Keratinocyte (primary cell): ENCODE data around the gene GABRG1. TPM values are rescaled to one million over a fixed set of nuclear protein-coding genes. Genes with fewer than 3 reads are reported as not detected.

Source experiments
- DNase-seq: peaks from one replicate; pipeline ENCODE4 v3.0.0-alpha.2; 2011; ENCODE audit warnings: low read depth, missing footprints, low spot score
- FAIRE-seq: peaks from 2 replicates; lab custom pipeline; 2011; peaks lifted over from hg19 to GRCh38; lab: Jason Lieb, UNC
- H2AFZ ChIP-seq: 2 replicates; pipeline ENCODE4 v1.6.0; 2012; ENCODE audit warnings: low read length, control low read depth, inconsistent platforms; ENCODE audit not compliant: control insufficient read depth
- H3K27ac ChIP-seq: 2 replicates; pipeline ENCODE4 v1.5.1; 2011; ENCODE audit warnings: low read length; ENCODE audit not compliant: control insufficient read depth, insufficient read depth
- H3K27me3 ChIP-seq: 3 replicates; pipeline ENCODE4 v1.6.0; 2011; ENCODE audit warnings: low read length; ENCODE audit not compliant: control insufficient read depth, insufficient read depth; ENCODE audit errors: extremely low read depth
- H3K36me3 ChIP-seq, 2 experiments: 2 replicates in 1 of 2; 3 replicates in 1 of 2; pipeline ENCODE4 v1.5.1; 2011; ENCODE audit warnings: low read length in 2 of 2, mild to moderate bottlenecking in 1 of 2; ENCODE audit not compliant: control insufficient read depth in 2 of 2, insufficient read depth in 2 of 2; ENCODE audit errors: extremely low read depth in 1 of 2
- H3K4me1 ChIP-seq: 3 replicates; pipeline ENCODE4 v1.5.1; 2011; ENCODE audit warnings: low read length; ENCODE audit not compliant: control insufficient read depth, insufficient read depth; ENCODE audit errors: extremely low read depth
- H3K4me2 ChIP-seq: 3 replicates; pipeline ENCODE4 v1.6.0; 2011; ENCODE audit warnings: low read depth, low read length; ENCODE audit not compliant: control insufficient read depth, insufficient read depth; ENCODE audit errors: extremely low read depth
- H3K4me3 ChIP-seq, 3 experiments: fragments of 200-600 bp in 1 of 3; sonication (generic) in 1 of 3; 2 replicates in 2 of 3; 3 replicates in 1 of 3; pipeline ENCODE4 v1.5.1; 2011 to 2016; ENCODE audit warnings: low read length in 3 of 3, mild to moderate bottlenecking in 3 of 3, control low read depth in 2 of 3, inconsistent platforms in 1 of 3, low read depth in 1 of 3, mixed read lengths in 1 of 3, mixed run types in 1 of 3, moderate library complexity in 1 of 3; ENCODE audit not compliant: control insufficient read depth in 2 of 3, insufficient read depth in 2 of 3; ENCODE audit errors: extremely low read depth in 1 of 3
- H3K79me2 ChIP-seq: 2 replicates; pipeline ENCODE4 v1.6.0; 2012; ENCODE audit warnings: low read length; ENCODE audit not compliant: control insufficient read depth, insufficient read depth
- H3K9ac ChIP-seq: 3 replicates; pipeline ENCODE4 v1.6.0; 2011; ENCODE audit warnings: low read length; ENCODE audit not compliant: control insufficient read depth, insufficient read depth; ENCODE audit errors: extremely low read depth
- H3K9me1 ChIP-seq: 3 replicates; pipeline ENCODE4 v1.6.0; 2011; ENCODE audit warnings: low read length; ENCODE audit not compliant: control insufficient read depth, insufficient read depth; ENCODE audit errors: extremely low read depth
- H3K9me3 ChIP-seq: 2 replicates; pipeline ENCODE4 v1.5.1; 2012; ENCODE audit warnings: low read depth, low read length; ENCODE audit not compliant: control insufficient read depth
- H4K20me1 ChIP-seq: 3 replicates; pipeline ENCODE4 v1.6.0; 2011; ENCODE audit warnings: low read length; ENCODE audit not compliant: control insufficient read depth, insufficient read depth; ENCODE audit errors: extremely low read depth
- EZH2 ChIP-seq: IDR thresholded peaks from one replicate; pipeline ENCODE4 v1.6.1; 2012; ENCODE audit warnings: inconsistent platforms, mild to moderate bottlenecking, low read length, moderate library complexity
- dilution Hi-C: fragments of 300-500 bp; cut with MboI; formaldehyde crosslinking; loops from one replicate; pipeline ENCODE4 v1.7.0; 2020; ENCODE audit warnings: low sequenced_read_pairs; ENCODE audit not compliant: extremely low pct_ligation_motif_present
- polyA minus RNA-seq, 3 experiments: library from RNA; depleted of rRNA, polyadenylated mRNA; stranded (reverse); fragments of >200 nt; gene quantifications; 1 replicate in 1 of 3; 2 replicates in 1 of 3; 3 replicates in 1 of 3; pipeline ENCODE4 v1.2.3, GENCODE V29; 2011
- polyA plus RNA-seq, 5 experiments: library from polyadenylated mRNA; depleted of rRNA in 3 of 5; stranded (reverse) in 3 of 5; stranded (forward) in 1 of 5; unstranded in 1 of 5; fragments of >200 nt; gene quantifications; 1 replicate in 1 of 5; 2 replicates in 3 of 5; 3 replicates in 1 of 5; pipeline versions ENCODE4 v1.2.1 to v1.2.3, GENCODE V29; 2011 to 2012; ENCODE audit warnings: missing spikeins in 2 of 5, low read depth in 1 of 5, low replicate concordance in 1 of 5
- TF ChIP-seq, protein P1 (sequence below), 3 experiments: IDR thresholded peaks in 1 of 3; conservative IDR thresholded peaks in 1 of 3; optimal IDR thresholded peaks in 1 of 3; 2 replicates in 2 of 3; 3 replicates in 1 of 3; pipeline versions ENCODE3 to v1.5.1; 2011; ENCODE audit warnings: low read length in 3 of 3, mild to moderate bottlenecking in 3 of 3, moderate library complexity in 2 of 3, control low read depth in 1 of 3, inconsistent platforms in 1 of 3; ENCODE audit not compliant: insufficient read depth in 2 of 3; ENCODE audit errors: extremely low read depth in 1 of 3

Gene GABRG1
- polyA plus RNA-seq (not detected in 3 replicates), polyA minus RNA-seq (not detected in 3 replicates)
- polyA plus RNA-seq (2011; ENCODE audit: low read depth) = not detected
- not detected in 2 replicates for polyA plus RNA-seq (2011; cell fraction: cytosol; rRNA removed)
- polyA plus RNA-seq (2011; cell fraction: nucleus; rRNA removed) = not detected in 2 replicates
- not detected in 2 replicates for polyA plus RNA-seq (2012; ENCODE audit: low replicate concordance)
- not detected for polyA minus RNA-seq (2011; cell fraction: cytosol; rRNA and poly(A)+ RNA removed)
- not detected in 2 replicates for polyA minus RNA-seq (2011; cell fraction: nucleus; rRNA and poly(A)+ RNA removed)

DNA sequence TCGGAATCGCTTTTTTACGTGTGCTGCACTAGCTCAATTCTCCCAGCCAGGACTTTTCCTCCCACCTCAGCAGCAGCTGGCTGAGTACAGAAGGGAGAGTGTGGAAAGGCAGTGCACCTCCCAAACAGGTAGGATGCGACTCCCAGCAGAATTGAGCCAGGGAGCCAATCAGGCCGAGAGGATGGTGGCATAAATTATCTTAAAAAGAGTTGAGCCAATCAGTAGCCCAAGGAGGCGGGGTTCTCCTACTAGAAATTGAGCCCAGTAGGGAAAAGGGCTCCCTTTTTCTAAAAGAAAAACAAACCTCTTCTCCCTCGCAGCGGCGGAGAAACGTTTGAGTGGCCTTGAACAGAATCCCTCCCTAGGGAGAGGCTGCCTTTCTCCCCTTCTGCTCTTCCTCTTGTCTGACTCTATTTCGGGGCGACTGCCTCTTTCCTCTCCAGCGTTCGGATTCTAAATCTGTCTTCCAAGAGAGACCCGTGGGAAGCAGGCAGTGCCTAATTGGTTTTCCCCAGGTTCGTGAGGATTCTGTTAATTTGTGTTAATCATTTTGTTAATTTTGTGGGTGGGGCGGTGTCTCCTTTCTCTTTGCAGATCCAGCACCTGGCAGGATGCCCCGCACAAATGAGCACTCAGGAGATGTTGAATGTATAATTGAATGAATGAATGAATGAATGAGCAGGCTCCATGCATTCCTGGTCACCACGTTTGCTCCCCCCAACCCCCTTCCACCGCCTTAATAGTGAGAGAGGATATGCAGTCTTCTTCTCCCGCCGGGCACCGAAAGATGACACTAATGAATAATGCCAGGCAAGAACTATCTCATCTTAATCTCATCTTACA, at the start of gene GABRG1:
GABRG1 (minus strand) TSS at position 142 of the 843 bp plus-strand sequence; CDS start at position 1, 141 bp downstream.
- Histone ChIP-seq H2AFZ (no peak within 1 kb of the TSS), H3K9me1 (no peaks in the 10 kb centered on the region), H3K36me3 (no peaks in the 10 kb centered on the region), H3K4me1 (no peaks in the 10 kb centered on the region), H3K4me2 (no peak within 1 kb of the TSS), H3K27me3 (peaks cover 7% of the 10 kb centered on the region), H3K9ac (no peak within 1 kb of the TSS), H3K4me3 (no peak within 1 kb of the TSS), H3K79me2 (no peaks in the 10 kb centered on the region), H4K20me1 (no peaks in the 10 kb centered on the region), H3K9me3 (no peaks in the 10 kb centered on the region), H3K27ac (no peak within 1 kb of the TSS)
- DNase-seq (no peak), FAIRE-seq (no peak)
- no peak for TF ChIP-seq EZH2
- TF ChIP-seq, protein P1, sequence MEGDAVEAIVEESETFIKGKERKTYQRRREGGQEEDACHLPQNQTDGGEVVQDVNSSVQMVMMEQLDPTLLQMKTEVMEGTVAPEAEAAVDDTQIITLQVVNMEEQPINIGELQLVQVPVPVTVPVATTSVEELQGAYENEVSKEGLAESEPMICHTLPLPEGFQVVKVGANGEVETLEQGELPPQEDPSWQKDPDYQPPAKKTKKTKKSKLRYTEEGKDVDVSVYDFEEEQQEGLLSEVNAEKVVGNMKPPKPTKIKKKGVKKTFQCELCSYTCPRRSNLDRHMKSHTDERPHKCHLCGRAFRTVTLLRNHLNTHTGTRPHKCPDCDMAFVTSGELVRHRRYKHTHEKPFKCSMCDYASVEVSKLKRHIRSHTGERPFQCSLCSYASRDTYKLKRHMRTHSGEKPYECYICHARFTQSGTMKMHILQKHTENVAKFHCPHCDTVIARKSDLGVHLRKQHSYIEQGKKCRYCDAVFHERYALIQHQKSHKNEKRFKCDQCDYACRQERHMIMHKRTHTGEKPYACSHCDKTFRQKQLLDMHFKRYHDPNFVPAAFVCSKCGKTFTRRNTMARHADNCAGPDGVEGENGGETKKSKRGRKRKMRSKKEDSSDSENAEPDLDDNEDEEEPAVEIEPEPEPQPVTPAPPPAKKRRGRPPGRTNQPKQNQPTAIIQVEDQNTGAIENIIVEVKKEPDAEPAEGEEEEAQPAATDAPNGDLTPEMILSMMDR (optimal IDR thresholded peaks at IDR 0.05 in 1 of 3, IDR thresholded peaks at IDR 0.05 in 1 of 3, conservative IDR thresholded peaks at IDR 0.05 in 1 of 3; ENCODE audit: extremely low read depth in 1 of 3, insufficient read depth in 2 of 3, low read length in 3 of 3) = no peak
- dilution Hi-C loops = no loop called here

DNA sequence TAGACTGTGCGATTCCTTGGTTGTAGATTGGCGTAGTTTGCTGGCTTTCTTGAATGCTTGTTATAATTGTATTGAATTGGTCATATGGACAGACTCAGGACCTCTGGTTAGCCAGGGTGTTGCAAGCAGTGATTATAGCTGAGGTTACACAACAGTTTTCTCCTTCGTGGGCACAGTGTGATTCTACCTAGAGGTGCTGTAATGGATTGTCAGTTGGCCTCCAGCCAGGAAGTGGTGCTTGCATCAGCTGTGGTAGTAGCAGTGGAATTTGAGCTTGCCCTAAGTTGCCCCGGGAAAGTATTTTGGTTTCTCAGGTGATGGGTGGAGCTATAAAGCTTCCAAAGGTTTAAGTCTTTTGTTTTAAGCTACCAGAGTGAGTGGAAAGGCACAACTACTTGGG, 23.1 kb upstream of the GABRG1 start:
- H3K4me1 ChIP-seq = no peaks in the 10 kb centered on the region
- no peak for TF ChIP-seq EZH2
- TF ChIP-seq, protein P1 (optimal IDR thresholded peaks at IDR 0.05 in 1 of 3, IDR thresholded peaks at IDR 0.05 in 1 of 3, conservative IDR thresholded peaks at IDR 0.05 in 1 of 3; ENCODE audit: extremely low read depth in 1 of 3, insufficient read depth in 2 of 3, low read length in 3 of 3) = no peak
- no peaks in the 10 kb centered on the region for H3K27me3 ChIP-seq
- H3K4me2 ChIP-seq = no peak overlapping the region
- no peak overlapping the region for H3K4me3 ChIP-seq
- no peak overlapping the region for H2AFZ ChIP-seq
- H3K9me1 ChIP-seq = no peaks in the 10 kb centered on the region
- DNase-seq (no peak), FAIRE-seq (no peak)
- H3K36me3 ChIP-seq = no peaks in the 10 kb centered on the region
- no peaks in the 10 kb centered on the region for H3K79me2 ChIP-seq
- no peaks in the 10 kb centered on the region for H4K20me1 ChIP-seq
- no peak overlapping the region for H3K9ac ChIP-seq
- no peak overlapping the region for H3K27ac ChIP-seq
- H3K9me3 ChIP-seq = no peaks in the 10 kb centered on the region
- dilution Hi-C loops = no loop called here
